Neural crest cell (in vitro differentiated cells): Measurements from ENCODE around the gene ARHGEF7. TPM values are rescaled to one million over a fixed set of nuclear protein-coding genes. Genes with fewer than 3 reads are reported as not detected.

Experiments used
- DNase-seq: peaks from one replicate; pipeline ENCODE4 v3.0.0; 2021; ENCODE audit warnings: low read depth, mixed read lengths, low spot score
- H3K27ac Mint-ChIP-seq: one replicate; pipeline ENCODE4 v1.8.0; 2021; ENCODE audit warnings: mild to moderate bottlenecking, mixed read lengths; ENCODE audit not compliant: unreplicated experiment
- H3K27me3 Mint-ChIP-seq: 2 replicates; pipeline ENCODE4 v1.8.0; 2021; ENCODE audit warnings: low read depth, mild to moderate bottlenecking, mixed read lengths
- H3K36me3 Mint-ChIP-seq: 2 replicates; pipeline ENCODE4 v1.8.0; 2021; ENCODE audit warnings: low read depth, mild to moderate bottlenecking, mixed read lengths
- H3K4me1 Mint-ChIP-seq: 2 replicates; pipeline ENCODE4 v1.8.0; 2021; ENCODE audit warnings: mixed read lengths
- H3K4me3 Mint-ChIP-seq: one replicate; pipeline ENCODE4 v1.8.0; 2021; ENCODE audit warnings: mild to moderate bottlenecking, mixed read lengths
- H3K9me3 Mint-ChIP-seq: 2 replicates; pipeline ENCODE4 v1.8.0; 2021; ENCODE audit warnings: mixed read lengths
- total RNA-seq: library from RNA; stranded (reverse); gene quantifications from 2 replicates; pipeline ENCODE4 v1.2.1, GENCODE V29; 2021
- TF ChIP-seq, protein P1 (sequence below): fragments of 200-600 bp; sonication (generic); conservative IDR thresholded peaks from 2 replicates; pipeline ENCODE4 v1.5.0; 2021; ENCODE audit warnings: antibody characterized with exemption, mild to moderate bottlenecking

ARHGEF7 gene
- total RNA-seq, 1 donor from 2014 or later: 77.3 TPM

DNA sequence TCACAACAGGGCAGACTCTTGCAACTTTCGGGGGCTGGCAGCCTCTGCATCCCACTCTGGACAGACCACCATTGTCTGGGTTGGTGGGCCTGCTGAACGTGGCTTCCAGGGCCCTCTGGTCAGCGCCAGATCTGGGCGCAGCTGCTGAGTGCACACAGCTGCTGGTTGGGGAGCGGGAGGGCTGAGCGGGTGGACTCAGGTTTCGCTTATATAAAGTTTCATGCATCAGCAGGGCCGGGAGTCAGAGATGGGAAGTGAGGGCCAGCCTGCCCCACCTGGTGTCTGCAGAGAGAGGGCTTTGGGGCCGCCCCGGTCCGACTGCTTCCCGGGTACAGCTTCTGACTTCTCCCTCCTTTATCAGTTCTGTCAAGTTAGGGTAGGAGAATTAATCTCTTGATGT lies 6.9 kb downstream of the ARHGEF7 start:
- no peaks in the 10 kb centered on the region for H3K9me3 Mint-ChIP-seq
- H3K4me3 Mint-ChIP-seq: no peak overlapping the region
- H3K36me3 Mint-ChIP-seq: no peaks in the 10 kb centered on the region
- TF ChIP-seq, protein P1, sequence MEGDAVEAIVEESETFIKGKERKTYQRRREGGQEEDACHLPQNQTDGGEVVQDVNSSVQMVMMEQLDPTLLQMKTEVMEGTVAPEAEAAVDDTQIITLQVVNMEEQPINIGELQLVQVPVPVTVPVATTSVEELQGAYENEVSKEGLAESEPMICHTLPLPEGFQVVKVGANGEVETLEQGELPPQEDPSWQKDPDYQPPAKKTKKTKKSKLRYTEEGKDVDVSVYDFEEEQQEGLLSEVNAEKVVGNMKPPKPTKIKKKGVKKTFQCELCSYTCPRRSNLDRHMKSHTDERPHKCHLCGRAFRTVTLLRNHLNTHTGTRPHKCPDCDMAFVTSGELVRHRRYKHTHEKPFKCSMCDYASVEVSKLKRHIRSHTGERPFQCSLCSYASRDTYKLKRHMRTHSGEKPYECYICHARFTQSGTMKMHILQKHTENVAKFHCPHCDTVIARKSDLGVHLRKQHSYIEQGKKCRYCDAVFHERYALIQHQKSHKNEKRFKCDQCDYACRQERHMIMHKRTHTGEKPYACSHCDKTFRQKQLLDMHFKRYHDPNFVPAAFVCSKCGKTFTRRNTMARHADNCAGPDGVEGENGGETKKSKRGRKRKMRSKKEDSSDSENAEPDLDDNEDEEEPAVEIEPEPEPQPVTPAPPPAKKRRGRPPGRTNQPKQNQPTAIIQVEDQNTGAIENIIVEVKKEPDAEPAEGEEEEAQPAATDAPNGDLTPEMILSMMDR: no peak
- H3K27me3 Mint-ChIP-seq: peaks cover 2% of the 10 kb centered on the region
- H3K4me1 Mint-ChIP-seq: peaks cover 4% of the 10 kb centered on the region
- H3K27ac Mint-ChIP-seq: no peak overlapping the region
- no peak for DNase-seq

DNA sequence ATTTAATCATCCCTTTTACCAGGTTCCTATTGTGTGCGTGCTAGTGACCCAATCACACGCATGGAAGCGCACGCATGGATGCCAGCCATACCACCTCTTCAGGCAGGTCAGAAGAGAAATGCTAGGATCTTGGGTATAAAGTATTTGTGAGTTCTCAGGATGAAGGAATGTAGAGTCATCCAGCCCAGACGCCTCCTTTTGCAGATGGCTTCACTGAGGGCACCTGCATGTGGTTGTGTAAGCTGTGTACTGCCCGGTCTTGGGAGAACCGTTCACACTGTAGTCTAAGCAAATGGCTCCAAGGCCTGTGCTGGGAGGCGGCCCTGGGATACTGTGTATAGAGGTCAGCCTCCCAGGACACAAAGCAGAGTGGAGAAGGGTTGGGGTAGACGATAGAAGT lies 7.5 kb downstream of the ARHGEF7 start:
- Mint-ChIP-seq H3K4me1 (peaks cover 1% of the 10 kb centered on the region), H3K36me3 (no peaks in the 10 kb centered on the region), H3K27me3 (peaks cover under 1% of the 10 kb centered on the region), H3K9me3 (no peaks in the 10 kb centered on the region), H3K27ac (no peak overlapping the region), H3K4me3 (peak overlapping the region; percentile 34)
- TF ChIP-seq, protein P1: no peak
- no peak for DNase-seq

DNA sequence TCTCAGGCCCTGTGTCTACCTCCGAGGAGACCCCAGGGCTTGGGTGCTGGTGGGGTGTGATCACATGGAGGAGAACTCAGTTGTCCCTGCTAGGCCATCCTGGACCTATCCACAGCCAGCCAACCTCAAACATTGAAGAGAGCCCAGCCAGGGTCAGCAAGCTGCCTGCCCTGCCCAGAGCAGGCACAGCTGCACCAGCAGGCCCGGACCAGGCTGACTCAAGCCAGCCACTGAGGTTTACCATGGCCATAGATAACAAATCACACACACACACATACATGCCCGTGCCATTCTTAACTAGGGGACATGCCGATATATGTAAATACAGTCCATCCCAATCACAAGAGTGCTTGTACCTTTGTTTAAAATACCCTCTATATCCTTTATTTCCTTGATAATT lies 8.1 kb downstream of the ARHGEF7 start:
- Mint-ChIP-seq H3K4me3 (no peak overlapping the region), H3K27me3 (no peaks in the 10 kb centered on the region), H3K4me1 (no peaks in the 10 kb centered on the region), H3K9me3 (no peaks in the 10 kb centered on the region), H3K36me3 (no peaks in the 10 kb centered on the region), H3K27ac (no peak overlapping the region)
- DNase-seq: no peak
- TF ChIP-seq, protein P1: no peak

DNA sequence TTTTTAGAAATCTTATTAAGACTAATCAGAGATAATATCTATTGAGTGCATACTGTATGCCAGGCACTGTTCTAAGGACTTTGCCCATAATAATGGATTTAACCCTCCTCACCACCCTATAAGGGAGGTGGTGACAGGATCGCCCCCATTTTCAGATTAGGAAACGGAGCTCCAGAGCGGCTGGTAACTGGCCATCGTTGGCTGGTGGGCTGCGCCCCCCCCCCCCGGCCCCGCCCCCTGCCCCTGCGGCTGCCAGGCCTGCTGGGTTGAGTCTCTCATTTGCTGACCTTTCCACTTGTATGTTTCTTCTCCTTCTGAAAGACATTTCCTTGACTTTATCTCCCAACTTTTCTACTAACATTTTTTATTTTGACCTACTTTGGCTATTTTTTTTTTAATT lies 8.5 kb downstream of the ARHGEF7 start:
- no peaks in the 10 kb centered on the region for H3K36me3 Mint-ChIP-seq
- no peak overlapping the region for H3K27ac Mint-ChIP-seq
- TF ChIP-seq, protein P1: no peak

DNA sequence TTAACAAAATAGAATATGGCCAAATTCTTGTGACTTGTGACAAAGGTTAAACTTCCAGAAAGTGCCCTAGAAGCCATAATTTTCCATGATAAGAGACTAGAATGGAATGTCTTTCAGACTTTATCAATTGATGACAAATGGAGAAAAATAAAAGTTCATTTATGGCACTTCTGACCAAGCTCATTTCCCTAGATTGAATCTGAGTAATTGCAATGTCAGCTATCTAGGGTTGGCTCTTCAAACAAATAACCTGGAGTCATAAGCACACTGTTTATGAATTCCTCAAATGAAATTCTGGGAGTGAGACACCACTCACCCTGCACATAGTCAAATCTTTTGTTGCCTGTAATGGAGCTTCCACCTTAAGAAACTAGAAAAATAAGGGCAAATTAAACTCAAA lies 11.4 kb downstream of the ARHGEF7 start:
- TF ChIP-seq, protein P1: no peak
- no peak overlapping the region for H3K27ac Mint-ChIP-seq
- no peaks in the 10 kb centered on the region for H3K9me3 Mint-ChIP-seq
- no peaks in the 10 kb centered on the region for H3K27me3 Mint-ChIP-seq
- no peak overlapping the region for H3K4me3 Mint-ChIP-seq
- H3K36me3 Mint-ChIP-seq: no peaks in the 10 kb centered on the region
- no peaks in the 10 kb centered on the region for H3K4me1 Mint-ChIP-seq
- no peak for DNase-seq

More for the DNA sequence above, 8.5 kb downstream of the ARHGEF7 start:
- Mint-ChIP-seq H3K4me3 (no peak overlapping the region), H3K4me1 (no peaks in the 10 kb centered on the region), H3K27me3 (no peaks in the 10 kb centered on the region), H3K9me3 (no peaks in the 10 kb centered on the region)
- DNase-seq: no peak
